ENCODE data around the gene TMC7.

DNA sequence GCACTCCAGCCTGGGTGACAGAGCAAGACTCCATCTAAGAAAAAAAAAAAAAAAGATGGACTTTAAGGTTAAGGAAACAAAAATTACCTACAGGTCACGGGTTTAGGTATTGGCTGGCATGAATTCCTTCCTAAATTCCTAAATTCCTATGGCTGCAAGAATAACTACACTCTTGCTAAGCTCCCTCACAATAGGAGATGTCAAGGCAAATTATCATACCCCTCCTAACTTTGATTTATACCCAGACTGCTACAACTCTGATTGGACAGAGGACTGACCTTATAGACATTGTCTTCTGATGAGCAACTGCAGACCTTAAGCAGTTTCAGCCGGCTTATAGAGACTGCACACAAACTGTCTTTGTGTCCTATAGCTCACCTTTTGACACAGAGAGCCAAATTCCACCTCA lies 25.1 kb upstream of the TMC7 start:
- no peak for TF ChIP-seq POLR2A (IDR thresholded peaks at IDR 0.05)
- TF ChIP-seq, protein P1, sequence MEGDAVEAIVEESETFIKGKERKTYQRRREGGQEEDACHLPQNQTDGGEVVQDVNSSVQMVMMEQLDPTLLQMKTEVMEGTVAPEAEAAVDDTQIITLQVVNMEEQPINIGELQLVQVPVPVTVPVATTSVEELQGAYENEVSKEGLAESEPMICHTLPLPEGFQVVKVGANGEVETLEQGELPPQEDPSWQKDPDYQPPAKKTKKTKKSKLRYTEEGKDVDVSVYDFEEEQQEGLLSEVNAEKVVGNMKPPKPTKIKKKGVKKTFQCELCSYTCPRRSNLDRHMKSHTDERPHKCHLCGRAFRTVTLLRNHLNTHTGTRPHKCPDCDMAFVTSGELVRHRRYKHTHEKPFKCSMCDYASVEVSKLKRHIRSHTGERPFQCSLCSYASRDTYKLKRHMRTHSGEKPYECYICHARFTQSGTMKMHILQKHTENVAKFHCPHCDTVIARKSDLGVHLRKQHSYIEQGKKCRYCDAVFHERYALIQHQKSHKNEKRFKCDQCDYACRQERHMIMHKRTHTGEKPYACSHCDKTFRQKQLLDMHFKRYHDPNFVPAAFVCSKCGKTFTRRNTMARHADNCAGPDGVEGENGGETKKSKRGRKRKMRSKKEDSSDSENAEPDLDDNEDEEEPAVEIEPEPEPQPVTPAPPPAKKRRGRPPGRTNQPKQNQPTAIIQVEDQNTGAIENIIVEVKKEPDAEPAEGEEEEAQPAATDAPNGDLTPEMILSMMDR (IDR thresholded peaks at IDR 0.05) = no peak

Measured in esophagus squamous epithelium (tissue), 4 donors.